Stimulated activated CD4-positive, alpha-beta T cell treated with anti-CD3 and anti-CD28 coated beads, TNF-alpha, amount 100 ng/mL, for 48 hours (primary cell): Measurements from ENCODE around the gene USP24.
"Not testable (repeated sequence)": the region's sequence is repeated elsewhere in the genome, so short reads cannot be mapped to it uniquely, and the experiment has no call there.

Experiments used
- DNase-seq, 3 donors: peaks; one replicate each; pipeline ENCODE4 v3.0.0-alpha.2; 2020; ENCODE audit warnings: low read depth in 3 of 3

USP24 gene

DNA sequence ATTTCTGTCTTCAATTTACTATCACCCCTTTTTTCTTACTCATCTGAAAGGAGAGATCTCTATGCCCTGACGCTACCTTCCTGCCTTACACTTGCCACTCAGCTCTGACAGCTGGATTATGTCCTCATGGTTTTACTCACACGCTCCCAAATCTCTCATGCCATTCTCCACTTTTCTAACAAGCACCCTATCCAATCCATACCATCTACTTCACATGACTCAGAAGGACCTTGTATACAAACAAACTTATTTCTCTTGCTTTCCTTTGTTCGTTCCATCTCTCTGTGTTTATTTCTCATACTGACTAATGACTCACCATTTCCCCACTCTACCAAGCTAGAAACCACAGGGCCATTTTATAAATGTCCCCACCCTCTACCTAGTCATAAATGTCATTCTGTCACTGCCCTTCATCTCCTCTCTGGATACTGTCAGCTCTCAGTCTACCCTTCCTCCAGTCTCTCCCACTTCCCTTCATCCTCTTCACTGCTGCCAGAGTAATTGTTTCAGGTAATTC is 87.3 kb downstream of the USP24 start:
- no peak for DNase-seq

DNA sequence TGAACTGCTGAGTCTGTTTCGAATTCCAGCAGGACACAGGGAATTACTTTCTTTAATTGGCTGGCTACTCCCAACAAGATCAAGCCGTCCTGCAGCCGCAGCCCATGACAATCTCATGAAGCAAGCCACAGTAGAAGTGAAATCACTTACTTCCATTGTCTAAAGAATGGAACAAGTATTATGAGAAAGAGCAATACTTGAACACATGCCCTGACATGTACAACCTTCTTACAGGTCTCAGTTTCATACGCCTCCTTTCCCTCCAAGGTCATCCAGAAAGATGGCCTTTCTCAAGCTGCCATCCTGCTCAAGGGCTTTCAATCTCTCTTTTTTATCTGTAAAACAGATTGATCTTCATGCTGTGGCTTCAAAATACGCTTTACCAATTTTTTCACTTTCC is 90.7 kb downstream of the USP24 start:
- no peak for DNase-seq

DNA sequence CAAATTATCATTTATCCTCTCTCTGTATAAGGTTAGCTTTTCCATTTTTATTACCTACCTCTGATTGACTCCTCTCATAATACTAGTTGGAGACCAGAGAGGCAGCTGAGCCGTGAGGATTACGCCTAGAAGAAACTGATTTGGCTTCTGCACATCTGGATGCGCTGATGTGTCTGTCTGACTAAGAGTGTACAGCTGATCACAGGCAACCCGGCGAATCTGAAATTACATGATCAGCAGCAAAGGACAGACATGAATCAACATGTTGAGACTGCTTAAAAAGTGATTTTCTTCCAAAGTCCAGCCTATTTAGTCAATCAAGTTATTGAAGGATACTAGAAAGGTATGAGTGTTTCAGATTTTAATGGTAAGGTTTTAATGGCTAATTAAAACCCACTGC is 94.6 kb downstream of the USP24 start:
- no peak for DNase-seq

DNA sequence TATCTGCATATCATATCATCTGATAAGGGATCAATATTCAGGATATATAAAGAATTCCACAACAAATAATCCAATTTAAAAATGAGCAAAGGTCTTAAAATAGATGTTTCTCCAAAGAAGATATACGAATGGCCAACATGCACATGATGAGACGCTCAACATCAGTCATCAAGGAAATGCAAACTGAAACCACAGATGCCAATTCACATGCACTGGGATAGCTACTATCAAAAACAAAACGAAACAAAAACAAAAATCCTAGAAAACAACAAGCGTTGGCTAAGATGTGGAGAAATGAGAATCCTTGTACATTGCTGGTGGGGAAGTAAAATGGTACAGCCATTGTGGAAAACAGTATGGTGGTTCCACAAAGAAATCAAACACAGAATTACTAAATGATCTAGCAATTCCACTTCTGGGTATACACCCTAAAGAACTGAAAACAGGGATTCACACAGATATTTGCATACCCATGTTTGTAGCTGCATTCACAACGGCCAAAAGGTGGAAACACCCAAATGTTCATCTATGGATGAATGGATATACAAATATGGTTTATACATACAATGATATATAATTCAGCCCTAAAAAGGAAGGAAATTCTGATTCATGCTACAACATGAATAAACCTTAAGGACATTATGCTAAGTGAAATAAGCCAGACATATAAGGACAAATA is 96.4 kb downstream of the USP24 start:
- no peak for DNase-seq

DNA sequence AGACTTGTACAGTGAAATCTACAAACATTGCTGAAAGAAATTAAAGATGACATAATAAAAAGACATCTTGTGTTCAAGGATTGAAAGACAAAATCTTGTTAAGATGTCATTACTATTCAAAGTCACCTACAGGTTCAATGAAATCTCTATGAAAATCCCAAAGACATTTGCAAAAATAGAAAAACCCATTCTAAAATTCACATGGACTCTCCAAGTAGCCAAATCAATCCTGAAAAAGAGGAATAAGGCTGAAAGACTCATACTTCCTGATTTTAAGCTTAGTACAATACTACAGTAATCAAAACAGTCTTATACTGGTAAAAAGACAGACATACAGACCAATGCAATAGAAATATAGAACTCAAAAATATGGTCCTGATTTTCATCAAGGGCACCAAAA is 97.2 kb downstream of the USP24 start:
- no peak for DNase-seq

DNA sequence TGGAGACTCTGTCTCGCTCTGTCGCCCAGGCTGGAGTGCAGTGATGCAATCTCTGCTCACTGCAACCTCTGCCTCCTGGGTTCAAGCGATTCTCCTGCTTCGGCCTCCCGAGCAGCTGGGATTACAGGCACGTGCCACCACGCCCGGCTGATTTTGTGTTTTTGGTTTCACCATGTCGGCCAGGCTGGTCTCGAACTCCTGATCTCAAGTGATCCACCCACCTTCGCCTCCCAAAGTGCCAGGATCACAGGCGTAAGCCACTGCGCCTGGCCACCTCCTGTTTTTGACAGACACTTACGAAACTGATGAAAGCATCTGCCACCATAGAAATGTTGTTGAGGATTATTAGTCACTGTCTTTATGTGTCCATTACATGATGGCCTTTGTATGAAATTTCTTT is 106.2 kb downstream of the USP24 start:
- DNase-seq = not testable (repeated sequence)

DNA sequence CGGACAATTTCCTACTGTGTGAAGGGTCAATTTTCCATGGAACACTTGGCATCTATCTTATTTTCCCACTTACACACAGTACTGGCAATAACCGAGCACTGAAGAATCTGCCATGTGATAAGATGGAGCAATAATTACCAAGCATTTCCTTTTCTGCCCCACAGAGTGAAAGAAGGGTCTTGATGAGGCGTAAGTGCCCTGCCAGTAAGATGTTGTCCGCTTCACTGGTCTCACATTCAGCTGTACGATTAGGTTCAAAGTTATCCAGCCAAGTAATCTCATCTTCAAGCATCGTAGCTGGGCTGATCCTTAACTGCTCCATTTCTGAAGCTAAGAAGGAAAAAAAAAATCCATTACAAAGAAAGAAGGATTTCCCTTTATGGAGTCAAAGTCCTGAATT is 108.1 kb downstream of the USP24 start:
- DNase-seq = no peak

DNA sequence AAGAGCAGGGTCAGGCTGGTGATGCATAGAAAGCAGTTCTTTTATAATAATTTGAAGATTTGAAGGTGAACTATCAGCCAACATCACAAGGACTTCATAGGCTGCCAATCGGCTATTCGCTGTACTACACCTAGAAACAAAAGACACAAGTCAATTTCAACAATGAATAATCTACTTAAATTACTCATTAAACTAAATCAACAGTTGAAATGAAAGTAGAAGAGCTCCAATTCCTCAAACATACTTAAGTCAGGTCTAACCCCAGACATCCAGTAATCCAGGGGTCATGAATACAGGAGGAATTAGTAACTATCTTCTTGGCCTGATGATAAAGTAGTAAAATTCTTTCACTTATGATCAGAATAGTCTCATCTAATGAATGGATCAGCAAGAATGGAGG is 111.3 kb downstream of the USP24 start:
- no peak for DNase-seq

DNA sequence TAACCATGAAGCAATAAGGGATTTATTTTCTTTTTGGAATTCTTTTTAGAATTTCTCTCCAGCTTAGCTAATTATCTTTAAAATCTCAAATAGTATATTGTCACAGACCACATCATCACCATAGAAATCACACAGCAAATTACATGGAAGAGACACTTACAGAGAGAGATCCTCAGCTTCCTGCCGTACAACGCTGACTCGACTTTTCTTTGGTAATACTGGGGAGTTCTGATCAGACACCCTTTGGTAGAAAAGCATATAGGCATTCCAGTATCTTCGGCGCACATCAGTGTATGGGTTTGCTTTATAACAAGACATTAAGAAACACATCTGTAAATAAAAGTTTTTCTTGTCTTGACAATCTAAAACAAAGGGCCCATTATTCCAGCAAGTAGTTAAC is 120.1 kb downstream of the USP24 start:
- DNase-seq = no peak

DNA sequence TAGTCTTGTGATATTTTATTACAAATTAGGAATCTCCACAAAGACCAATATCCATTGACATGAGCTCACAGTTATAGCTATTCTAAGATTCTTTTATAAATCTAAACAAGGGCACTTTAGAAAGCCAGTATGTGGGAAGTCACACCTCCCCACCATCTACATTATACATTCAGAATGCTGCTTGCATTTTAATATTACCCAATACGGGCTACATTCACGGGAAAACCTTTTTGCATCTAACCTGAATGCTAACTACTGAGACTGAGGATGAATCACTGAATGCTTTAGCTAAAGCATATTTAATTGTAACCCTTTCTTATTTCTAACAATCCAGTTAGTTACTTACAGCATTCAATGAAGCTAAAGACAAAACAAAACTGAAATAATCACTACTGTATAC is 122.7 kb downstream of the USP24 start:
- no peak for DNase-seq

DNA sequence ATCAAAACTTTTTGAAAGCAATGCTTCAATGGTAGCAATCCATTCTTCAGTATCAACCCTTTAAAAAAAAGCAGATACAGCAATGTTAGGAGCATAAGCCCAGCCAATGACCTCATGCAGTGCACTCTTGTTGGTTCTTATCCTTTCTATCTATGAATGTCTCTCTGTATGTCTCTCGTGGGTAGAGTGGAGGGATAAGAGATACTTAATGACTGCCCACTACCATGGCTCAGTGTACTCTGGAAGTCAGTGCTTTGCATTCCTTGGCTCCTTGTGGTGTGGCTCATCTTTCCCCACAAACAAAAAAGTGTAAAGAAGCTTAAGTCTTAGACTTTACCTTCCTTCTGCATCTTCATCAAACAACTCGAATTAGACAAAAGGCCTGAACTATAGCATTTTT is 125.5 kb downstream of the USP24 start:
- DNase-seq = no peak

DNA sequence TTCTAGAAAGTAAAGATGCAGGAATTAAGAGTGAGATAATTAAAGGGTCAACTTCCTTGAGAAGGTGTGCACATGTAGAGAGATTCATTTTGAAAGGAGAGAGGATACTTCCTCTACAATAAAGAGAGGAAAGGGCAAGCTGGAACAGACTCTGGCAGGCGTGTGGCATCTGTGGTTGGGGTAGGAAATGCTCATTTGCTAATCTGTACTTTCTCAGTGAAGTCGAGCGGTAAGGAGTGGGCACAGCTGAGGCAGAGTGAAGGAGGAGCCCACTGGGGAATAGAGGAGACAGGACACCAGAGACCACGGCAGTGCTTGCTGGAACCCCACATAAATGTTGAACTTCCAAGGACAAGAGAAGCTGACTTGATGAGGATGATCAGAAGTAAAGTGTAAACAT is 126.8 kb downstream of the USP24 start:
- DNase-seq = no peak

DNA sequence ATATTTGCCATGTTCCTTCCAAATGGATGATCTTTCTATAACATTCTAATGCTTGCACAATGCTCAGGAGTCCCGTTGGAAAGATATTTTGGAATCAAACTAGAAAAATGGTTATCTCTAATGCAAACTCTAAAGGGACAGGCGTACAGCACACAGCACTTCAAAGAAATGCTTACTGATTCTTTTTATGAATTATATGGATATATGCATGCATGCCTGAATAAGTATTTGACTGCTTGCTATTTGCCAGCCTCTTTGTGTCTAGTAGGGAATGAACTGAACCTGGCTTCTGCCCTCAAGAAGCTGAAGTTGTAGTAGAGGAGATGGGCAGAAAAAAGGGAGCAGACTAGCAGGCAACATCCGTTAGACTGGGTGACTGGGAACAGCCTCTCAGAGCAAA is 127.7 kb downstream of the USP24 start:
- DNase-seq = no peak

DNA sequence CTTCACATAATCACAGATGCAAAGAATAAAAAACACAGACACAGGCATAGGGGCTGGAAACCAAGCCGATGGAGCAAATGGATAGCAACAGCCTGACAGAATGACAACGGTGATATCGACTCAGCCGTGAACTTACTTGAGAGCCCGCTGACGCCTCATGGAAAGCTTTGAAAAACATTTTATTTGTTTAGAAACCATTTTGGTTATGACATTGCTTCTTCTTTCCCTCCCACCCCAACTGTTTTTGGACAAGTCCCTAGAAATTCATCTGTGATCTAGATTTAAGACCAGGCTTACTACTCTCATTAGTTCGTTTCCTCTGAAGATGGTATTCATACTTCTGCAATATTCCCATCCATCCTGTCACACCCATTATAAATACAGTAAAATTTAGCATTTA is 130.9 kb downstream of the USP24 start:
- no peak for DNase-seq

DNA sequence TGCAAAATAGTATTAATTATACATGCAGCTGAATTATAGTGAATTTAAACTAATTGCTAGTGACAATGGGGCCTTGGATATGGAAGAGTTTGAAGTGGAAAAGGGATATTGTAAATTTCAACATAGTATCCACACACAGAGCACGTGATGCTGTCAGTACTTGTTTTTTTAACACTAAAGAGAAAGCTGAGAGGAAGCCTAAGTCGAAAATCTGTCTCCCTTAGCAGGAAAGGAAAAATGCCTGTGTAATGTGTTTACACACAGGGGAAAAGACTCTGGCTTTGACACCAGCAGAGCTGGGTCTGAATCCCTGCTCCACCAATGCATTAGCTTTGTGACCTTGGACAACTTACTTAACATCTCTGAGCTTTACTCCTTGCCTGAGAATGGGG is 133.3 kb downstream of the USP24 start:
- DNase-seq = no peak

DNA sequence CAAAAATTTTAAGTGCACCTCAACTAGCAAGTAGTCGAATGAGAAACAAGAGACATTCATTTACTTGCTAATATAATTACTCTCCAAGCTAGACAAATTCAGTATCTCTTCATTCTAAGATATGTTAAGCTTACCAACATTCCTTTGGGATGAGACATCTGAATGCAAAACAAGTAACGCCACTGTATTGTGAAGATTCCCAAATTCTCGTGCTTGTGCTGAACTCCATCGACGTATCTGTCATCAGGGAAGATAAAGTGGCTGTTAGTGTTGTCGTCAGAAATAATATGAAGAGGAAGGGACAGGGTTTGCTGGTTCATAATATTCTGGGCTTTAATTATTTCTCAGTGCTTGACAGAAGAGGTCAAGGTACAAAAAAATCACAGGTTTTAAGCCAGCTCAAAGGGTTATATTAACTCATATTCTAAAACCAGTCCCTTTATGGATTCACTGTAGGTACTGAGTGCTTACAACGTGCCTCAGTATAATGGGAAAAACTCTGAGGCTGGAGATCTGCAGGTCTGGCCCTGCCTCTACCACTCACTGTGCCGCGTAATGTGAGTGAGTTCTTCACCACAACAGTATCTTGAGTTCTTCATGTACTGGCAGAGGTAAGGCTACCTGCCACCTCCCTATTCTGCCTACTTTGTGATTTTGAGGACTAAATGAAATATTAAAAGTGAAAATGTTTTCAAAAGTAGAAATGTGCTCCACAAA is 133.8 kb downstream of the USP24 start:
- no peak for DNase-seq

DNA sequence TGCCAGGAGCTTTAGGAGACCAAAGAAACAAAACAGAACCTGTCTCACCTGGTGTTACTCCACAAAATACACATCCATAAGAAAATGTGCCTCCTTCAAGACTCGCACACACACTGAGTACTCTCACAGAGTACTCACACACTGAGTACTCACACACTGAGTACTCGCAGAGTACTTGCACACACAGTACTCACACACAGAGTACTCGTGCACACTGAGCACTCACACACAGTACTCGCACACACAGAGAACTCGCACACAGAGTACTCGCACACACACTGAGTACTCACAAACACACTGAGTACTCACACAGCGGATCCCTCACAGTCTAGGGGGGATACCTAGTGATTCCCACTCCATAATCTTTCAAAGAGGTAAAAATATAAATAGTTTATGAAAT is 135.5 kb downstream of the USP24 start:
- DNase-seq = no peak

DNA sequence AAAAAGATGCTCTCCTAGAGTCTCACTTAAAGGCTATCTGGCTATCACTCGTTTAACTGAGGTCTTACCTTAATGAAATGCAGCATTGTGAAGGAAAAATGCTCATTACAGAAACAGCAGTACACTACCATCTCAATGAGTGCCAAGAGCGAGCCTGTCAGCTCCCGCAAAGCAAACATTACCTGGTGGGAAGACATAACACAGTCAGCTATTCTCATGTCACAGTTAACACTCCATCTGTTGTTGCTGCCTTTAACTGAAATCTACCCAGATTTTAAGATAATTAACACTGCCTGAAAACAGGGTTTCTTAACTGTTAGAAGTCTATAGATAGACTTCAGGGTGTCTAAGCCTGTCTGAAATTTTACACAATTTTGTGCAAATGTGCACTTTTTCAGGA is 136.7 kb downstream of the USP24 start:
- no peak for DNase-seq

DNA sequence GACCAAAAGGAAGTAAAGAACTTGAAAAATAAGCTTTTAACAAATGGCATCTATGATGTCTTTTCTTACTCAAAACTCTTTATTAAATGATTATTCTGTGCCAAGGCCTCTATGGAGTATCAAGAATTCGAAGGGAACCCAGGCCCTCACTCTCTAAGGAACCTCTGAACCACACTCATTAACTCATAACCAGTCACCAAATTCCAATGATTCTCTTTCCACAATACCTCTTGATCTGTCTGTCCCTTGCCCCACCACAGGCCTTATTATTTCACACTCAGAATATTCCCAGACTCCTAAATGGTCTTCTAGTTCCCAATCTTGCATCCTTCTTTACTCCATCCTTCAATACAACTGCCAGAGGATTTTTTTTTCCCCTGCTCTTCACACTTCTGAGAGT is 138.8 kb downstream of the USP24 start:
- no peak for DNase-seq

DNA sequence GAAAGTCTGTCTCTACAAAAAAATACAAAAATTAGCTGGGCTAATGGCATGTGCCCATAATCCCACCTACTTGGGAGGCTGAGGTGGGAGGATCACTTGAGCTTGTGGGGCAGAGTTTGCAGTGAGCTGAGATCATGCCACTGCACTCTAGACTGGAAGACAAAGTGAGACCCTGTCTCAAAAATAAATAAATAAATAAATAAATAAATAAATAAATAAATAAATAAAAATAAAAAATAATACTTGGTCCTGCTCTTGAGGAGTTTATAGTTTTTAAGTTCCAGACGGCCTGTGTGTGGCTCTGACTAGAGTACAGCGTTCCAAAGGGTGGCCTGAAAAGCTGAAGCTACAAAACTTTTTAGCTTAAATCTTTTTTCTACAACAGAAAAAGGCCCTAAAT is 140.7 kb downstream of the USP24 start:
- no peak for DNase-seq

DNA sequence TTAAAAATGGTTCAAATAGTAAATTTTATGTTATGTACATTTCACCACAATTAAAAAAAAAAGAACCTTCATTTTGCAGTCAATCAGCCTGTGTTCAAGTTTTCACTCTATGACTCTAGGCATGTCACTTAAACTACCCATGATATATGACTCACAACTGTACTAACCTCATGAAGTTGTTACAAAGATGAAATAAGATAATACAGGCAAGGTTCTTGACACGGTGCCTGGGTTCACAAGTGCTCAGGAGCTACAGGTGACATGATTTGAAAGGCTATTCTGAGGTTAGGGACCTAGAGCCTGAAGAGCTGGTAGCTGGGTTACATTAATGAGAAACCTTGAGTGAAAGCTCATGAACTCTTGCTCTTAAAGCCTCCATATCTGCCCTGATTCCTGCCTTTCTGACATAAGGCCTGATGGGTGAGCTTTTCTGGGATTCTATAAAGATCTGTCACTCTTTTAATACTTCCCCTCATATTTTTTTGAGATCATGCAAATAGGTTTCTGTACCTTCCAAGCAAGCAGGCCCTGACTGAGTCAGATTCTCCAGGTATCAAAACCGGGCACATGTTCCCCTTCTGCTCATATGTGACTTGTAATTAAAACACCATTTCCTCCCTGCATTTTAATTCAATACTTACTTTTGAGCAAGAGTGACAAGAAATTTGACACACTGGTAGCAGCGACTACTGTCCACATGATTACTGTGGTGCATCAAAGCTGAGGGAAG is 141.8 kb downstream of the USP24 start:
- no peak for DNase-seq

DNA sequence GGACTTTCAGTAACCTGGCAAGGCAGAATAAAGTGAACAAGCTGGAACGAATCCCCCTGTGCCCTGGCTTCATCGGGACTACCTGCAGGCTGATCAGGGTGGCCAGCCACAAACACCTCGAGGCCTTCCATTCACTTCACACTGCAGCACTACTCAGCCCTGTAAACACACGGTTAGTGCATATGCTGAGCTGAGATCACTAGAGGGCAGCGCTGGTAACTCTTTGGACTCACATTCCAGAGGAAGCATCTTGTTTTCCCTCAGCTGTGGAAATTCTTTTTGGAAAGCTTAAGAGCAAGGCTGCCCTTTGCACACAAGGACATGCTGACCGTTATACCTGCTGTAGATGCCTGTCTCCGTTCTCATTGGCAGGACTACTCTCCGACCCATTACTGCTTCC is 143.7 kb downstream of the USP24 start:
- DNase-seq = no peak
